Caco-2 (cell line): ENCODE results near the gene CYGB. TPM values are rescaled to one million over a fixed set of nuclear protein-coding genes. Genes with fewer than 3 reads are reported as not detected.

Experiments
- BruUV-seq: library from RNA; stranded (reverse); fragments of 400-500 nt; replicated peaks from 2 replicates; lab custom pipeline; 2021; lab: Mats Ljungman, UMichigan
- CTCF ChIA-PET: fragments of 300-600 bp; sonication (Branson Sonifier 250); formaldehyde crosslinking; loops from one replicate; lab custom pipeline; 2022; ENCODE audit warnings: antibody characterized with exemption; lab: Charles Lee
- POLR2A ChIA-PET: fragments of 300-600 bp; sonication (Branson Sonifier 250); formaldehyde crosslinking; loops from one replicate; lab custom pipeline; 2022; ENCODE audit warnings: antibody characterized with exemption; lab: Charles Lee
- DNase-seq, 2 experiments: peaks; one replicate each; pipeline versions ENCODE4 v3.0.0 to v3.0.0-alpha.2; 2020 to 2022
- H3K27me3 ChIP-seq: replicated peaks from 2 replicates; pipeline ENCODE4 v1.6.0; 2011; ENCODE audit warnings: low read length; ENCODE audit not compliant: control insufficient read depth, insufficient read depth
- H3K36me3 ChIP-seq: 2 replicates; pipeline ENCODE4 v1.5.1; 2011; ENCODE audit warnings: low read length; ENCODE audit not compliant: control insufficient read depth, insufficient read depth
- H3K4me1 ChIP-seq: fragments of 250-450 bp; sonication (Bioruptor Pico); 2 replicates; pipeline ENCODE4 v1.5.1; 2020; ENCODE audit warnings: mild to moderate bottlenecking
- H3K4me3 ChIP-seq: 2 replicates; pipeline ENCODE4 v1.5.1; 2011; ENCODE audit warnings: low read depth, mild to moderate bottlenecking, control low read depth, low read length
- H3K9me3 ChIP-seq: fragments of 250-450 bp; sonication (Bioruptor Pico); 2 replicates; pipeline ENCODE4 v1.5.1; 2020; ENCODE audit warnings: mild to moderate bottlenecking, moderate library complexity
- H3K27ac Mint-ChIP-seq: one replicate; pipeline ENCODE4 v1.8.0; 2022; ENCODE audit warnings: mixed read lengths; ENCODE audit not compliant: unreplicated experiment
- H3K27me3 Mint-ChIP-seq: one replicate; pipeline ENCODE4 v1.8.0; 2022; ENCODE audit warnings: mixed read lengths; ENCODE audit not compliant: insufficient read depth, unreplicated experiment
- H3K36me3 Mint-ChIP-seq: one replicate; pipeline ENCODE4 v1.8.0; 2022; ENCODE audit warnings: mild to moderate bottlenecking, mixed read lengths; ENCODE audit not compliant: insufficient read depth, unreplicated experiment
- H3K4me1 Mint-ChIP-seq: one replicate; pipeline ENCODE4 v1.8.0; 2022; ENCODE audit warnings: low read depth, mixed read lengths; ENCODE audit not compliant: unreplicated experiment
- H3K4me3 Mint-ChIP-seq: one replicate; pipeline ENCODE4 v1.8.0; 2022; ENCODE audit warnings: mild to moderate bottlenecking, moderate library complexity, mixed read lengths; ENCODE audit not compliant: unreplicated experiment
- H3K9me3 Mint-ChIP-seq: one replicate; pipeline ENCODE4 v1.8.0; 2022; ENCODE audit warnings: mixed read lengths; ENCODE audit not compliant: unreplicated experiment
- intact Hi-C: fragments of 100-400 bp; cut with micrococcal nuclease; formaldehyde crosslinking; loops from one replicate; pipeline ENCODE4 v1.10.0; 2022; ENCODE audit not compliant: unreplicated experiment
- total RNA-seq: library from RNA; stranded (reverse); gene quantifications from 2 replicates; pipeline ENCODE4 v1.2.3, GENCODE V29; 2022
- TF ChIP-seq, protein P1 (sequence below), 2 experiments: fragments of 200-600 bp in 1 of 2; IDR thresholded peaks; 1 replicate in 1 of 2; 2 replicates in 1 of 2; pipeline versions ENCODE4 v1.5.1 to v1.8.0; 2011 to 2022; ENCODE audit warnings: antibody characterized with exemption in 1 of 2, control low read depth in 1 of 2, inconsistent platforms in 1 of 2, low read depth in 1 of 2, low read length in 1 of 2, mild to moderate bottlenecking in 1 of 2, moderate library complexity in 1 of 2; ENCODE audit not compliant: insufficient read depth in 1 of 2, severe bottlenecking in 1 of 2, unreplicated experiment in 1 of 2

CYGB gene
- total RNA-seq, 1 experiment from 2014 or later = 0.32 TPM

DNA sequence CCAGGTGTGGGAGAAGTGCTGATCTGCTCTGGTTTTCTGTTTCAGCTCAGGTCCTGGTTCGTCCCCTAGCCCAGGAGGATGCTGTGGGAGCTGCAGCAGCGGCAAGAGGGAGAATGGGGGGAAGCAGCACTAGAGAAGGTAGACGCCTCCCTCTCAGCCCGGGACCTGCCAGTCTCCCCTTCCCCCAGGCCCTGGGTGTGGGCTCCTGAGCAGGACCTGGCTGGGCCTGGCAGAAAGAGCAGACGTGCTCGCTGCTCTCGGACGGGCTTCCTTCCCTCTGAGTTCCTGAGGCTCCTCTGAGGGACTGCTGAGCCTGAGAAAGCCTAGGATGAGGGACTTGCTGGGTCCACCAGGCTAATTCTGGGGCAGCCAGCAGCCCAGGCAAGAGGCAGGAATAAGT lies 5.5 kb upstream of the CYGB start:
- ChIA-PET POLR2A (no interaction called here), CTCF (no interaction called here)
- H3K4me1 ChIP-seq = peaks cover 9% of the 10 kb centered on the region
- peaks cover 8% of the 10 kb centered on the region for H3K4me1 Mint-ChIP-seq
- no TSS peak for BruUV-seq
- no peak for DNase-seq
- no peak overlapping the region for H3K4me3 Mint-ChIP-seq
- no peaks in the 10 kb centered on the region for H3K9me3 Mint-ChIP-seq
- intact Hi-C loops = no loop called here
- TF ChIP-seq, protein P1, sequence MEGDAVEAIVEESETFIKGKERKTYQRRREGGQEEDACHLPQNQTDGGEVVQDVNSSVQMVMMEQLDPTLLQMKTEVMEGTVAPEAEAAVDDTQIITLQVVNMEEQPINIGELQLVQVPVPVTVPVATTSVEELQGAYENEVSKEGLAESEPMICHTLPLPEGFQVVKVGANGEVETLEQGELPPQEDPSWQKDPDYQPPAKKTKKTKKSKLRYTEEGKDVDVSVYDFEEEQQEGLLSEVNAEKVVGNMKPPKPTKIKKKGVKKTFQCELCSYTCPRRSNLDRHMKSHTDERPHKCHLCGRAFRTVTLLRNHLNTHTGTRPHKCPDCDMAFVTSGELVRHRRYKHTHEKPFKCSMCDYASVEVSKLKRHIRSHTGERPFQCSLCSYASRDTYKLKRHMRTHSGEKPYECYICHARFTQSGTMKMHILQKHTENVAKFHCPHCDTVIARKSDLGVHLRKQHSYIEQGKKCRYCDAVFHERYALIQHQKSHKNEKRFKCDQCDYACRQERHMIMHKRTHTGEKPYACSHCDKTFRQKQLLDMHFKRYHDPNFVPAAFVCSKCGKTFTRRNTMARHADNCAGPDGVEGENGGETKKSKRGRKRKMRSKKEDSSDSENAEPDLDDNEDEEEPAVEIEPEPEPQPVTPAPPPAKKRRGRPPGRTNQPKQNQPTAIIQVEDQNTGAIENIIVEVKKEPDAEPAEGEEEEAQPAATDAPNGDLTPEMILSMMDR (IDR thresholded peaks at IDR 0.05; ENCODE audit: insufficient read depth in 1 of 2, low read depth in 1 of 2, low read length in 1 of 2, severe bottlenecking in 1 of 2, unreplicated experiment in 1 of 2) = no peak
- H3K36me3 Mint-ChIP-seq = peaks cover 5% of the 10 kb centered on the region
- H3K4me3 ChIP-seq = no peak overlapping the region
- no peaks in the 10 kb centered on the region for H3K27me3 Mint-ChIP-seq
- no peaks in the 10 kb centered on the region for H3K9me3 ChIP-seq
- no peak overlapping the region for H3K27ac Mint-ChIP-seq
- H3K27me3 ChIP-seq = no peaks in the 10 kb centered on the region
- no peaks in the 10 kb centered on the region for H3K36me3 ChIP-seq

DNA sequence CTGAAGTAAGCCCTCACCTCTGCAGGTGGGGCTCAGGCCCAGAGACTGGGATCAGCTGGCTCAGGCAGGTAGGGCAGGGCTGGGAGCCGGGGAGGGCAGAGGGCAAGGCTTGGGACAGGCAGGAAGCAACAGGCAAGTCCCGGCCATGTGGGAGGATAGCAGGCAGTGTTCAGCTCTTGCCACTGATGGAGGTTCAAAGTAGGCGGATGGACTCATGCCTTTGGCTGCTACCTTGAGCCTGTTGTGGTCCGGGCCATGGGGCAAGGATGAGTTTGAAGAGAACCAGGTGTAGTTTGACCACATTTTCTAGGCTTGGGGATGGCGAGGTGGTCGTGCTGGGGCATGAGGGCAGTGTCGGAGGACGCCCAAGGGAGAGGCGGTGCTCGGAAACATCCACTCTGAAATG lies 5.1 kb upstream of the CYGB start:
- DNase-seq = no peak
- intact Hi-C loops = no loop called here
- ChIA-PET CTCF (no interaction called here), POLR2A (no interaction called here)
- Histone ChIP-seq H3K4me3 (no peak overlapping the region), H3K9me3 (no peaks in the 10 kb centered on the region), H3K4me1 (peaks cover 9% of the 10 kb centered on the region), H3K36me3 (no peaks in the 10 kb centered on the region), H3K27me3 (no peaks in the 10 kb centered on the region)
- Mint-ChIP-seq H3K27ac (no peak overlapping the region), H3K36me3 (peaks cover 5% of the 10 kb centered on the region), H3K27me3 (no peaks in the 10 kb centered on the region), H3K4me3 (no peak overlapping the region), H3K4me1 (peaks cover 8% of the 10 kb centered on the region), H3K9me3 (no peaks in the 10 kb centered on the region)
- BruUV-seq = no TSS peak
- TF ChIP-seq, protein P1 (IDR thresholded peaks at IDR 0.05; ENCODE audit: insufficient read depth in 1 of 2, low read depth in 1 of 2, low read length in 1 of 2, severe bottlenecking in 1 of 2, unreplicated experiment in 1 of 2) = no peak

DNA sequence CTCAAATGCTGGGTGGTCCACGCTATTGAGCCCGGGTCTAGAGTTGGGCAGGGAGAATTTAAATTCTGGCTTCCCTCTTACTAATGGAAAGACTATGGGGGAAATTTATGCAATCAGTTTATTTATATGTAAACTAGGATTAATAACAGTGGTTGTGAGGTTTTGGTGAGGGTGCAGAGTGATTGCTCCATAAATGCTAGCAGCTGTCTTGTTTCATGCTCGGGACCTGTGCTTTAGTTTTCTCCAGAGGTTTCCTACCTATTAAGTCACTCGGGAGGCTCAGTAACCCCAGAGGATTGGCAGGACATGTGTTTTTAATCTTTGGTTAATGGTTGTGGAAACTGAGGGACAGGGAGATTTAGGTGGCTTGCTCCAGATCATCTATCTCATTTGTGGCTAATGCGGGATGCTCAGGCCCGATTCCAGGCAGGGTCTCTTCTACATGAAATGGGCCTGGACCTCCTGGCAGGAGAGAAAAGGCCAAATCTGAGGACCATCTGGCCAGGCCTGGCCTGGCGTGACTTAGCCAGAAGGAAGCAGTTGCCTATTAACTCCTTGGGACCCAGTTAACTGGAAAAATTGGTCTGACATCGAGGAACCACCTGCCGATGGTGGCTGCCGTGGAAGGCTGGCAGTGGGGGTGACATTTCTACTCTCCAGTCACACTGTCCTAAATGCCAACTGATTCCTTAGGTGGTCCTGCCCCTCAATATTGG lies 4.4 kb upstream of the CYGB start:
- H3K27me3 ChIP-seq = no peaks in the 10 kb centered on the region
- ChIA-PET CTCF (no interaction called here), POLR2A (no interaction called here)
- H3K36me3 Mint-ChIP-seq = peaks cover 5% of the 10 kb centered on the region
- intact Hi-C loops = no loop called here
- no peaks in the 10 kb centered on the region for H3K9me3 Mint-ChIP-seq
- TF ChIP-seq, protein P1 (IDR thresholded peaks at IDR 0.05; ENCODE audit: insufficient read depth in 1 of 2, low read depth in 1 of 2, low read length in 1 of 2, severe bottlenecking in 1 of 2, unreplicated experiment in 1 of 2) = no peak
- no peaks in the 10 kb centered on the region for H3K36me3 ChIP-seq
- no peak overlapping the region for H3K4me3 ChIP-seq
- no TSS peak for BruUV-seq
- peaks cover 9% of the 10 kb centered on the region for H3K4me1 ChIP-seq
- H3K27me3 Mint-ChIP-seq = no peaks in the 10 kb centered on the region
- H3K9me3 ChIP-seq = no peaks in the 10 kb centered on the region
- H3K4me1 Mint-ChIP-seq = peaks cover 8% of the 10 kb centered on the region
- no peak overlapping the region for H3K4me3 Mint-ChIP-seq
- no peak for DNase-seq
- H3K27ac Mint-ChIP-seq = peak overlapping the region; percentile 44
